ENCODE data around the gene ECM1. TPM values are rescaled to one million over a fixed set of nuclear protein-coding genes. Genes with fewer than 3 reads are reported as not detected.

ECM1 gene
- total RNA-seq, 4 donors from 2014 or later = 4.2 to 11.3 (median 7.0) TPM

DNA sequence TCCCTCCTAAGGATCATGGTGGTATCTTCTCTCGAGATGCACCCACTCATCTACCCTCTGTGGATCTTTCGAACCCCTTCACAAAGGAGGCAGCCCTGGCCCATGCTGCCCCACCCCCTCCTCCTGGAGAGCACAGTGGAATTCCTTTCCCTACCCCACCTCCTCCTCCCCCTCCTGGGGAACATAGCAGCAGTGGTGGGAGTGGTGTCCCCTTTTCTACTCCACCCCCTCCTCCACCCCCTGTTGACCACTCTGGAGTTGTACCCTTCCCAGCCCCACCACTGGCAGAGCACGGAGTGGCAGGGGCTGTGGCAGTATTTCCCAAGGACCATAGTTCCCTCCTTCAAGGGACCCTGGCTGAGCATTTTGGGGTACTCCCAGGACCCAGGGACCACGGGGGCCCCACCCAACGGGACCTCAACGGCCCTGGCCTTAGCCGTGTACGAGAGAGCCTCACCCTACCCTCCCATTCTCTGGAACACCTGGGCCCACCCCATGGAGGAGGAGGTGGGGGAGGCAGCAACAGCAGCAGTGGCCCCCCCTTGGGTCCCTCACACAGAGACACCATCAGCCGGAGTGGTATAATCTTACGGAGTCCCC lies 35.2 kb upstream of the ECM1 start:
- no peaks in the 10 kb centered on the region for H3K9me3 ChIP-seq
- no peaks in the 10 kb centered on the region for H3K27me3 ChIP-seq
- peaks cover 5 to 6% of the 10 kb centered on the region in 2 donors for H3K4me1 ChIP-seq
- TF ChIP-seq, protein P1, sequence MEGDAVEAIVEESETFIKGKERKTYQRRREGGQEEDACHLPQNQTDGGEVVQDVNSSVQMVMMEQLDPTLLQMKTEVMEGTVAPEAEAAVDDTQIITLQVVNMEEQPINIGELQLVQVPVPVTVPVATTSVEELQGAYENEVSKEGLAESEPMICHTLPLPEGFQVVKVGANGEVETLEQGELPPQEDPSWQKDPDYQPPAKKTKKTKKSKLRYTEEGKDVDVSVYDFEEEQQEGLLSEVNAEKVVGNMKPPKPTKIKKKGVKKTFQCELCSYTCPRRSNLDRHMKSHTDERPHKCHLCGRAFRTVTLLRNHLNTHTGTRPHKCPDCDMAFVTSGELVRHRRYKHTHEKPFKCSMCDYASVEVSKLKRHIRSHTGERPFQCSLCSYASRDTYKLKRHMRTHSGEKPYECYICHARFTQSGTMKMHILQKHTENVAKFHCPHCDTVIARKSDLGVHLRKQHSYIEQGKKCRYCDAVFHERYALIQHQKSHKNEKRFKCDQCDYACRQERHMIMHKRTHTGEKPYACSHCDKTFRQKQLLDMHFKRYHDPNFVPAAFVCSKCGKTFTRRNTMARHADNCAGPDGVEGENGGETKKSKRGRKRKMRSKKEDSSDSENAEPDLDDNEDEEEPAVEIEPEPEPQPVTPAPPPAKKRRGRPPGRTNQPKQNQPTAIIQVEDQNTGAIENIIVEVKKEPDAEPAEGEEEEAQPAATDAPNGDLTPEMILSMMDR (IDR thresholded peaks at IDR 0.05) = no peak
- TF ChIP-seq POLR2A (IDR thresholded peaks at IDR 0.05) = no peak
- intact Hi-C loops (cut with DNase I) = loop anchor here (10.0 kb wide), 1 partner anchor 172 kb away; no protein-coding TSS in a partner anchor
- 90% methylated on average over 8 to 10 of the region's 10 CpGs for WGBS, 2 donors
- peaks cover 24 to 27% of the 10 kb centered on the region in 2 donors for H3K36me3 ChIP-seq
- DNase-seq = no peak
- H3K4me3 ChIP-seq (replicated peaks in 1 of 3) = no peak overlapping the region
- no peak overlapping the region for H3K27ac ChIP-seq

GRCh38 chr1:150473659-150474058 lies 34.2 kb upstream of the ECM1 start:
- H3K36me3 ChIP-seq = peaks cover 24 to 27% of the 10 kb centered on the region in 2 donors
- no peak for DNase-seq
- peaks cover 5 to 6% of the 10 kb centered on the region in 2 donors for H3K4me1 ChIP-seq
- no peaks in the 10 kb centered on the region for H3K9me3 ChIP-seq
- TF ChIP-seq, protein P1 (IDR thresholded peaks at IDR 0.05) = no peak
- TF ChIP-seq POLR2A (IDR thresholded peaks at IDR 0.05) = no peak
- H3K4me3 ChIP-seq (replicated peaks in 1 of 3) = no peak overlapping the region
- H3K27me3 ChIP-seq = no peaks in the 10 kb centered on the region
- 84 to 89% methylated on average over 4 of the region's 4 CpGs for WGBS, 2 donors
- no peak overlapping the region for H3K27ac ChIP-seq
- intact Hi-C loops (cut with DNase I) = loop anchor here (10.0 kb wide), 1 partner anchor 171 kb away; no protein-coding TSS in a partner anchor

- intact Hi-C loops (cut with DNase I) = loop anchor here (10.0 kb wide), 1 partner anchor 170 kb away; no protein-coding TSS in a partner anchor
These were observed 33.0 kb upstream of the ECM1 start for GRCh38 chr1:150474869-150475268.

GRCh38 chr1:150476754-150477153 lies 31.2 kb upstream of the ECM1 start:
- 80 to 83% methylated on average over 3 of the region's 3 CpGs for whole genome bisulfite sequencing, 2 donors
- DNase-seq = no peak
- Histone ChIP-seq H3K27ac (no peak overlapping the region), H3K4me1 (peaks cover 5 to 6% of the 10 kb centered on the region in 2 donors), H3K9me3 (no peaks in the 10 kb centered on the region), H3K36me3 (peaks cover 10 to 13% of the 10 kb centered on the region in 2 donors), H3K27me3 (no peaks in the 10 kb centered on the region), H3K4me3 (replicated peaks in 1 of 3) (no peak overlapping the region)
- intact Hi-C loops (cut with DNase I) = loop anchor here (10.0 kb wide), 1 partner anchor 168 kb away; no protein-coding TSS in a partner anchor
- no peak for TF ChIP-seq POLR2A (IDR thresholded peaks at IDR 0.05)
- TF ChIP-seq, protein P1 (IDR thresholded peaks at IDR 0.05) = no peak

More at GRCh38 chr1:150474869-150475268, 33.0 kb upstream of the ECM1 start:
- Histone ChIP-seq H3K27me3 (no peaks in the 10 kb centered on the region), H3K36me3 (peaks cover 24 to 27% of the 10 kb centered on the region in 2 donors), H3K4me1 (peaks cover 5 to 6% of the 10 kb centered on the region in 2 donors), H3K4me3 (replicated peaks in 1 of 3) (no peak overlapping the region), H3K9me3 (no peaks in the 10 kb centered on the region), H3K27ac (no peak overlapping the region)
- no peak for DNase-seq
- WGBS, 2 donors = 77 to 78% methylated on average over 4 of the region's 4 CpGs
- no peak for TF ChIP-seq POLR2A (IDR thresholded peaks at IDR 0.05)
- TF ChIP-seq, protein P1 (IDR thresholded peaks at IDR 0.05) = no peak

DNA sequence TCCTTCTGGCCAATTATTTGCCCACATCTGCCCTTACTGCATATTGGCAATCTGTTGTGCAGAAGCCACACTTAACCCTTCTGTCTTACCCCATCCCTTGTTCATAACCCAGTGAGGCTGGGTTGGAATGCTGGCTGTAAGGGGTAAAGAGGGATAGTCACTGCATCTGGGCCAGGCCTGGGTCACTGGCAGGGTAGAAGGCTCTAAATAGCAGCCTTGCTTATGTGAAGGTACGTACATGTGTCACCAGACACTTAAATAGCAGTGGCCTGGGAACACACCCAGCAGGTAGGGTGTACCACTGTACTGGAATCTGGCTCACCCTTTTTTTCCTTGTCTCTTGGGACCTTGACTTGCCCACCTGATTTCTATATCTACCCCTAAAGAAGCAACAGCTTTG lies 30.6 kb upstream of the ECM1 start:
- H3K4me1 ChIP-seq = peaks cover 5 to 6% of the 10 kb centered on the region in 2 donors
- intact Hi-C loops (cut with DNase I) = loop anchor here (10.0 kb wide), 1 partner anchor 167 kb away; no protein-coding TSS in a partner anchor
- H3K27me3 ChIP-seq = no peaks in the 10 kb centered on the region
- H3K4me3 ChIP-seq (replicated peaks in 1 of 3) = no peak overlapping the region
- DNase-seq = no peak
- H3K36me3 ChIP-seq = peaks cover 4 to 7% of the 10 kb centered on the region in 2 donors
- WGBS, 2 donors = 75 to 83% methylated on average over 1 of the region's 1 CpG
- TF ChIP-seq, protein P1 (IDR thresholded peaks at IDR 0.05) = no peak
- no peak for TF ChIP-seq POLR2A (IDR thresholded peaks at IDR 0.05)
- H3K27ac ChIP-seq = no peak overlapping the region
- H3K9me3 ChIP-seq = no peaks in the 10 kb centered on the region
